ENCODE measurements around the gene GPR141. TPM values are rescaled to one million over a fixed set of nuclear protein-coding genes. Genes with fewer than 3 reads are reported as not detected.

The GPR141 gene
- total and polyA plus RNA-seq, 2 donors (not counting 3 experiments of a cell fraction or from before 2014, with no cell fraction given) = not detected

DNA sequence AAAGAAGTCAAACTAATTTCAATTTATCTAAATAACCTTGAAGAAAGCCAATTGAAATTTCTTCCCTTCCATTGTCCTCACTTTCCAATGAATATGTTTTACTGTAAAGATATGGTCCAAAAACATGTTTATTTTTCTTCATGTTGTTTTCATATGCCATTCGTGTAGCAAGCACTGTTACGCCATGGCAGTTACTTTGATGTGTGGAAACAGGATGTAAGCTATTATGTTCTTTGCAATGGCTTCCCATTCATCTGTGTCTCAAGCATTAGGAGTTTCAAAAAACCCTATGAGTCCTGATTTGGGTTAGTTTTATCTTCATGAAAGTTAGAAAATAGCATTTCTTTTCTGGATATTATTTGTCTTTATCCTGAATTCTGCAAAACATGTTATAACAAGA is 31.0 kb downstream of the GPR141 start:
- dilution Hi-C loops (cut with MboI; ENCODE audit: extremely low pct_ligation_motif_present, low sequenced_read_pairs) = no loop called here
- H3K27ac ChIP-seq (ENCODE audit: insufficient read depth, low read depth, low read length) = no peak overlapping the region
- H3K9ac ChIP-seq (replicated peaks; ENCODE audit: extremely low read depth, insufficient read depth, low read length) = no peak overlapping the region
- no peaks in the 10 kb centered on the region for H3K9me1 ChIP-seq (replicated peaks; ENCODE audit: control insufficient read depth, extremely low read depth, insufficient read depth, low read length)
- no peak for TF ChIP-seq MYC (IDR thresholded peaks at IDR 0.05; ENCODE audit: low read depth, low read length)
- no peak for TF ChIP-seq GATA2 (IDR thresholded peaks at IDR 0.05; ENCODE audit: insufficient read depth, insufficient read length, low read depth, low read length)
- no peak for TF ChIP-seq JUN (IDR thresholded peaks at IDR 0.05; ENCODE audit: borderline replicate concordance, insufficient read depth, insufficient read length, low read depth)
- no peak for TF ChIP-seq CTCF (IDR thresholded peaks at IDR 0.05; ENCODE audit: extremely low read depth in 1 of 2, insufficient read depth in 1 of 2, low read depth in 1 of 2, low read length in 2 of 2)
- CTCF ChIA-PET = no interaction called here
- FAIRE-seq = no peak
- no peaks in the 10 kb centered on the region for H4K20me1 ChIP-seq (replicated peaks; ENCODE audit: control insufficient read depth, extremely low read depth, insufficient read depth, low read length)
- no peak for DNase-seq (ENCODE audit: low read depth, low spot score)
- H3K4me2 ChIP-seq (ENCODE audit: insufficient read depth, low read length) = no peak overlapping the region
- BruUV-seq (replicated peaks) = no TSS peak
- intact Hi-C loops (cut with micrococcal nuclease) = no loop called here
- no peaks in the 10 kb centered on the region for H3K36me3 ChIP-seq (ENCODE audit: control insufficient read depth in 2 of 2, extremely low read depth in 1 of 2, insufficient read depth in 2 of 2, low read length in 2 of 2)
- no peaks in the 10 kb centered on the region for H3K4me1 ChIP-seq (ENCODE audit: control insufficient read depth, extremely low read depth, insufficient read depth, low read length)
- no peaks in the 10 kb centered on the region for H3K27me3 ChIP-seq (ENCODE audit: control insufficient read depth in 2 of 2, insufficient read depth in 2 of 2, low read length in 2 of 2)
- POLR2A ChIA-PET = no interaction called here
- no peaks in the 10 kb centered on the region for H3K79me2 ChIP-seq (ENCODE audit: control insufficient read depth, insufficient read depth, low read length)
- H3K4me3 ChIP-seq (replicated peaks in 1 of 3; ENCODE audit: insufficient read depth in 1 of 3, low read depth in 1 of 3, low read length in 3 of 3) = no peak overlapping the region
- H2AFZ ChIP-seq (ENCODE audit: low read depth, low read length) = no peak overlapping the region
- no peaks in the 10 kb centered on the region for H3K9me3 ChIP-seq (replicated peaks; ENCODE audit: control insufficient read depth, insufficient read depth, low read length)

GRCh38 chr7:37718585-37718984 is 35.0 kb downstream of the GPR141 start:
- intact Hi-C loops (cut with micrococcal nuclease) (no loop called here), dilution Hi-C loops (cut with MboI; ENCODE audit: extremely low pct_ligation_motif_present, low sequenced_read_pairs) (no loop called here)
- no peaks in the 10 kb centered on the region for H4K20me1 ChIP-seq (replicated peaks; ENCODE audit: control insufficient read depth, extremely low read depth, insufficient read depth, low read length)
- H3K4me1 ChIP-seq (ENCODE audit: control insufficient read depth, extremely low read depth, insufficient read depth, low read length) = no peaks in the 10 kb centered on the region
- ChIA-PET CTCF (interaction anchor here (1.1 kb wide), 1 partner anchor 14 kb away, joined by 3 read pairs; no protein-coding TSS in a partner anchor), POLR2A (no interaction called here)
- DNase-seq (ENCODE audit: low read depth, low spot score) (no peak), FAIRE-seq (no peak)
- H2AFZ ChIP-seq (ENCODE audit: low read depth, low read length) = no peak overlapping the region
- no peak overlapping the region for H3K4me2 ChIP-seq (ENCODE audit: insufficient read depth, low read length)
- H3K27ac ChIP-seq (ENCODE audit: insufficient read depth, low read depth, low read length) = no peak overlapping the region
- H3K79me2 ChIP-seq (ENCODE audit: control insufficient read depth, insufficient read depth, low read length) = no peaks in the 10 kb centered on the region
- no peaks in the 10 kb centered on the region for H3K27me3 ChIP-seq (ENCODE audit: control insufficient read depth in 2 of 2, insufficient read depth in 2 of 2, low read length in 2 of 2)
- BruUV-seq (replicated peaks) = no TSS peak
- TF ChIP-seq POLR2A (IDR thresholded peaks at IDR 0.05; ENCODE audit: low read depth, low read length) (no peak), MYC (IDR thresholded peaks at IDR 0.05; ENCODE audit: low read depth, low read length) (no peak), POLR2AphosphoS5 (IDR thresholded peaks at IDR 0.05; ENCODE audit: insufficient read depth, low read depth, low read length) (no peak), JUN (IDR thresholded peaks at IDR 0.05; ENCODE audit: borderline replicate concordance, insufficient read depth, insufficient read length, low read depth) (no peak), GATA2 (IDR thresholded peaks at IDR 0.05; ENCODE audit: insufficient read depth, insufficient read length, low read depth, low read length) (no peak), FOS (IDR thresholded peaks at IDR 0.05; ENCODE audit: borderline replicate concordance, insufficient read depth, low read length) (no peak), EZH2 (IDR thresholded peaks at IDR 0.05; ENCODE audit: borderline replicate concordance, low read depth, low read length, severe bottlenecking) (no peak), CTCF (IDR thresholded peaks at IDR 0.05; ENCODE audit: extremely low read depth in 1 of 2, insufficient read depth in 1 of 2, low read depth in 1 of 2, low read length in 2 of 2) (no peak)
- TF ChIP-seq, protein P1, sequence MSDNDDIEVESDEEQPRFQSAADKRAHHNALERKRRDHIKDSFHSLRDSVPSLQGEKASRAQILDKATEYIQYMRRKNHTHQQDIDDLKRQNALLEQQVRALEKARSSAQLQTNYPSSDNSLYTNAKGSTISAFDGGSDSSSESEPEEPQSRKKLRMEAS (IDR thresholded peaks at IDR 0.05; ENCODE audit: insufficient read depth, insufficient read length) = no peak
- no peaks in the 10 kb centered on the region for H3K9me1 ChIP-seq (replicated peaks; ENCODE audit: control insufficient read depth, extremely low read depth, insufficient read depth, low read length)
- H3K9me3 ChIP-seq (replicated peaks; ENCODE audit: control insufficient read depth, insufficient read depth, low read length) = no peaks in the 10 kb centered on the region
- H3K4me3 ChIP-seq (replicated peaks in 1 of 3; ENCODE audit: insufficient read depth in 1 of 3, low read depth in 1 of 3, low read length in 3 of 3) = no peak overlapping the region
- no peak overlapping the region for H3K9ac ChIP-seq (replicated peaks; ENCODE audit: extremely low read depth, insufficient read depth, low read length)
- no peaks in the 10 kb centered on the region for H3K36me3 ChIP-seq (ENCODE audit: control insufficient read depth in 2 of 2, extremely low read depth in 1 of 2, insufficient read depth in 2 of 2, low read length in 2 of 2)
